Fibroblast of mammary gland (primary cell): Measurements from ENCODE around the gene DISP1.
A peak's percentile ranks its signal among the peaks of the same experiment; 100 is the strongest.
"Not testable (repeated sequence)": the region's sequence is repeated elsewhere in the genome, so short reads cannot be mapped to it uniquely, and the experiment has no call there.

ENCODE experiments used
- DNase-seq: peaks from one replicate; pipeline ENCODE4 v3.0.0-alpha.2; 2010; ENCODE audit warnings: low read depth
- H3K4me3 ChIP-seq: 2 replicates; pipeline ENCODE4 v1.5.1; 2011; ENCODE audit warnings: low read depth, mild to moderate bottlenecking, low read length, moderate library complexity; ENCODE audit not compliant: control insufficient read depth
- CTCF ChIP-seq: conservative IDR thresholded peaks from 2 replicates; pipeline ENCODE4 v1.5.1; 2011; ENCODE audit warnings: low read depth, low read length, inconsistent platforms; ENCODE audit not compliant: control insufficient read depth, insufficient read depth

DISP1 gene

GRCh38 chr1:222844411-222844779 is 29.6 kb downstream of the DISP1 start:
- no peak overlapping the region for H3K4me3 ChIP-seq
- peak; percentile 18 for DNase-seq
- no peak for TF ChIP-seq CTCF

GRCh38 chr1:222845763-222846162 is 30.9 kb downstream of the DISP1 start:
- no peak overlapping the region for H3K4me3 ChIP-seq
- no peak for DNase-seq
- no peak for TF ChIP-seq CTCF

- DNase-seq, H3K4me3 ChIP-seq: not testable (repeated sequence)
These were observed 35.7 kb downstream of the DISP1 start for GRCh38 chr1:222850550-222850949.

- no peak overlapping the region for H3K4me3 ChIP-seq
- no peak for TF ChIP-seq CTCF
- DNase-seq, result peak; percentile 42
These were observed 37.5 kb downstream of the DISP1 start for GRCh38 chr1:222852326-222852725.

GRCh38 chr1:222861062-222861461 is 46.2 kb downstream of the DISP1 start:
- no peak for DNase-seq
- H3K4me3 ChIP-seq, result no peak overlapping the region
- TF ChIP-seq CTCF, result no peak
